GM23338 (cell line): ENCODE results near the gene PARP8. TPM values are rescaled to one million over a fixed set of nuclear protein-coding genes. Genes with fewer than 3 reads are reported as not detected.

Source experiments
- ATAC-seq: fragments of 200-7000 bp; cut with Tn5 transposase; 3 replicates; pipeline ENCODE4 v1.9.1; 2020
- DNase-seq: peaks from one replicate; pipeline ENCODE4 v3.0.0-alpha.2; 2015; ENCODE audit warnings: low spot score
- H2AFZ ChIP-seq: fragments of 200-600 bp; sonication (generic); 2 replicates; pipeline ENCODE4 v1.8.0; 2016; ENCODE audit warnings: antibody characterized with exemption, mild to moderate bottlenecking, moderate library complexity
- H3F3A ChIP-seq: fragments of 200-600 bp; sonication (generic); replicated peaks from 2 replicates; pipeline ENCODE4 v1.8.0; 2017; ENCODE audit warnings: antibody characterized with exemption, mixed run types, low read depth
- H3K27ac ChIP-seq: fragments of 200-600 bp; sonication (generic); 2 replicates; pipeline ENCODE4 v1.6.1; 2016; ENCODE audit warnings: low read depth
- H3K27me3 ChIP-seq: fragments of 200-600 bp; sonication (generic); 2 replicates; pipeline ENCODE4 v1.8.0; 2016; ENCODE audit warnings: mild to moderate bottlenecking, mixed run types, moderate library complexity; ENCODE audit not compliant: insufficient read depth
- H3K36me3 ChIP-seq: fragments of 200-600 bp; sonication (generic); 2 replicates; pipeline ENCODE4 v1.8.0; 2016; ENCODE audit warnings: mild to moderate bottlenecking; ENCODE audit not compliant: insufficient read depth
- H3K4me1 ChIP-seq: fragments of 200-600 bp; sonication (generic); 2 replicates; pipeline ENCODE4 v1.8.0; 2016; ENCODE audit warnings: mild to moderate bottlenecking, moderate library complexity; ENCODE audit not compliant: insufficient read depth
- H3K4me2 ChIP-seq: fragments of 200-600 bp; sonication (generic); 2 replicates; pipeline ENCODE4 v1.7.1; 2017; ENCODE audit warnings: mixed run types
- H3K4me3 ChIP-seq: fragments of 200-600 bp; sonication (generic); 2 replicates; pipeline ENCODE4 v1.6.1; 2016; ENCODE audit warnings: mixed run types
- H3K79me2 ChIP-seq: fragments of 200-600 bp; sonication (generic); replicated peaks from 2 replicates; pipeline ENCODE4 v1.8.0; 2017; ENCODE audit warnings: mild to moderate bottlenecking; ENCODE audit not compliant: insufficient read depth
- H3K9me2 ChIP-seq: fragments of 200-600 bp; sonication (generic); 2 replicates; pipeline ENCODE4 v1.8.0; 2017; ENCODE audit not compliant: insufficient read depth
- H4K20me1 ChIP-seq: fragments of 200-600 bp; sonication (generic); replicated peaks from 2 replicates; pipeline ENCODE4 v1.8.0; 2017; ENCODE audit warnings: mild to moderate bottlenecking; ENCODE audit not compliant: insufficient read depth
- H3K27ac Mint-ChIP-seq: 2 replicates; pipeline ENCODE4 v1.8.0; 2020; ENCODE audit warnings: inconsistent platforms, mild to moderate bottlenecking, moderate library complexity, mixed read lengths
- H3K27me3 Mint-ChIP-seq: 3 replicates; pipeline ENCODE4 v1.8.0; 2022; ENCODE audit warnings: low read depth, mild to moderate bottlenecking, moderate library complexity, mixed read lengths, inconsistent platforms; ENCODE audit not compliant: insufficient read depth, poor library complexity
- H3K36me3 Mint-ChIP-seq: 3 replicates; pipeline ENCODE4 v1.8.0; 2021; ENCODE audit warnings: low read depth, mild to moderate bottlenecking, inconsistent platforms, moderate library complexity, mixed read lengths
- H3K4me1 Mint-ChIP-seq: 3 replicates; pipeline ENCODE4 v1.8.0; 2020; ENCODE audit warnings: mild to moderate bottlenecking, inconsistent platforms, mixed read lengths
- H3K4me3 Mint-ChIP-seq: 3 replicates; pipeline ENCODE4 v1.8.0; 2021; ENCODE audit warnings: moderate library complexity, mild to moderate bottlenecking, inconsistent platforms, mixed read lengths
- H3K9me3 Mint-ChIP-seq: 3 replicates; pipeline ENCODE4 v1.8.0; 2020; ENCODE audit warnings: moderate library complexity, mild to moderate bottlenecking, inconsistent platforms, mixed read lengths
- CREB1 ChIP-seq: fragments of 250-450 bp; sonication (Bioruptor Pico); IDR thresholded peaks from 2 replicates; pipeline ENCODE4 v1.5.0; 2020; ENCODE audit warnings: low read depth, mild to moderate bottlenecking, moderate library complexity
- ETS1 ChIP-seq: IDR thresholded peaks from 2 replicates; pipeline ENCODE4 v1.6.1; 2016; ENCODE audit warnings: antibody characterized with exemption
- EZH2 ChIP-seq: fragments of 200-600 bp; sonication (generic); IDR thresholded peaks from one replicate; pipeline ENCODE4 v1.8.0; 2017; ENCODE audit warnings: antibody characterized with exemption, mild to moderate bottlenecking, low read depth; ENCODE audit not compliant: unreplicated experiment
- EZH2phosphoT487 ChIP-seq: fragments of 200-600 bp; sonication (generic); IDR thresholded peaks from one replicate; pipeline ENCODE4 v1.8.1; 2018; ENCODE audit warnings: antibody characterized with exemption; ENCODE audit not compliant: unreplicated experiment
- JUNB ChIP-seq: IDR thresholded peaks from one replicate; pipeline ENCODE4 v1.6.1; 2016; ENCODE audit warnings: antibody characterized with exemption; ENCODE audit not compliant: unreplicated experiment
- NANOG ChIP-seq: IDR thresholded peaks from 2 replicates; pipeline ENCODE4 v1.6.1; 2016; ENCODE audit warnings: antibody characterized with exemption, borderline replicate concordance
- POLR2AphosphoS5 ChIP-seq: IDR thresholded peaks from 2 replicates; pipeline ENCODE4 v1.6.1; 2016; ENCODE audit warnings: antibody characterized with exemption, low read depth
- REST ChIP-seq: IDR thresholded peaks from one replicate; pipeline ENCODE4 v1.6.1; 2018; ENCODE audit warnings: antibody characterized with exemption; ENCODE audit not compliant: unreplicated experiment
- STAT1 ChIP-seq: IDR thresholded peaks from one replicate; pipeline ENCODE4 v1.6.1; 2016; ENCODE audit warnings: antibody characterized with exemption; ENCODE audit not compliant: unreplicated experiment
- ZNF114 ChIP-seq: fragments of 250-450 bp; sonication (Bioruptor Pico); IDR thresholded peaks from 2 replicates; pipeline ENCODE4 v1.5.0; 2020; ENCODE audit warnings: mild to moderate bottlenecking, moderate library complexity
- ZNF331 ChIP-seq: fragments of 250-450 bp; sonication (Bioruptor Pico); IDR thresholded peaks from 2 replicates; pipeline ENCODE4 v1.5.0; 2020; ENCODE audit warnings: low read depth, mild to moderate bottlenecking, moderate library complexity
- ZNF462 ChIP-seq: fragments of 250-450 bp; sonication (Bioruptor Pico); IDR thresholded peaks from 2 replicates; pipeline ENCODE4 v1.5.0; 2020; ENCODE audit warnings: mild to moderate bottlenecking, moderate library complexity
- polyA plus RNA-seq: library from polyadenylated mRNA; unstranded; fragments of >200 nt; fragmentation: Nextera tagmentation; extraction: Ambion mirVana; gene quantifications from 2 replicates; pipeline ENCODE4 v1.2.1, GENCODE V29; 2016
- total RNA-seq: library from RNA; depleted of rRNA; stranded (reverse); fragments of >200 nt; shearing (Covaris generic); gene quantifications from 2 replicates; pipeline ENCODE4 v1.2.3, GENCODE V29; 2014

PARP8 gene
- total and polyA plus RNA-seq, 2 experiments from 2014 or later: 13.0 to 25.0 TPM

- Histone ChIP-seq H3K36me3 (no peaks in the 10 kb centered on the region), H2AFZ (no peak overlapping the region), H4K20me1 (peaks cover 11% of the 10 kb centered on the region; the same call in 1 of the 2 replicates), H3K27ac (no peak overlapping the region), H3F3A (no peaks in the 10 kb centered on the region), H3K4me3 (no peak overlapping the region), H3K4me2 (no peak overlapping the region), H3K27me3 (no peaks in the 10 kb centered on the region), H3K79me2 (peaks cover 92% of the 10 kb centered on the region), H3K9me2 (no peaks in the 10 kb centered on the region), H3K4me1 (peaks cover 15% of the 10 kb centered on the region)
- TF ChIP-seq POLR2AphosphoS5 (no peak), EZH2 (no peak), EZH2phosphoT487 (no peak), STAT1 (no peak), ZNF114 (no peak)
- Mint-ChIP-seq H3K27ac (0 out of 2 replicates have a peak overlapping the region, but pooled peaks have one; percentile 26), H3K4me1 (peaks cover 46% of the 10 kb centered on the region), H3K9me3 (no peaks in the 10 kb centered on the region), H3K4me3 (no peak overlapping the region), H3K27me3 (peaks cover 2% of the 10 kb centered on the region), H3K36me3 (no peaks in the 10 kb centered on the region)
- no peak for ATAC-seq
- DNase-seq: no peak
These were observed 44.4 kb downstream of the PARP8 start for GRCh38 chr5:50710838-50711237.

GRCh38 chr5:50711280-50711679 lies 44.8 kb downstream of the PARP8 start:
- peaks cover 2% of the 10 kb centered on the region for H3K27me3 Mint-ChIP-seq
- no peak overlapping the region for H2AFZ ChIP-seq
- no peaks in the 10 kb centered on the region for H3F3A ChIP-seq
- no peak overlapping the region for H3K4me3 ChIP-seq
- no peak overlapping the region for H3K4me3 Mint-ChIP-seq
- H3K79me2 ChIP-seq: peaks cover 92% of the 10 kb centered on the region
- no peaks in the 10 kb centered on the region for H3K9me2 ChIP-seq
- H3K36me3 ChIP-seq: no peaks in the 10 kb centered on the region
- H3K4me1 ChIP-seq: peaks cover 15% of the 10 kb centered on the region
- H3K27ac Mint-ChIP-seq: 0 out of 2 replicates have a peak overlapping the region, but pooled peaks have one; percentile 26
- no peaks in the 10 kb centered on the region for H3K9me3 Mint-ChIP-seq
- H4K20me1 ChIP-seq: 0 out of 2 replicates have a peak, but pooled peaks cover 11% of the 10 kb centered on the region
- no peak overlapping the region for H3K4me2 ChIP-seq
- peak; percentile 74 for ATAC-seq
- no peaks in the 10 kb centered on the region for H3K27me3 ChIP-seq
- H3K27ac ChIP-seq: no peak overlapping the region
- no peak for DNase-seq
- no peaks in the 10 kb centered on the region for H3K36me3 Mint-ChIP-seq
- H3K4me1 Mint-ChIP-seq: peaks cover 49% of the 10 kb centered on the region
- TF ChIP-seq REST: no peak
- TF ChIP-seq EZH2: no peak
- no peak for TF ChIP-seq ETS1
- TF ChIP-seq ZNF114: no peak
- no peak for TF ChIP-seq EZH2phosphoT487
- no peak for TF ChIP-seq STAT1
- no peak for TF ChIP-seq CREB1 (CRISPR knock-in tag)
- TF ChIP-seq JUNB: no peak
- TF ChIP-seq ZNF462 (CRISPR knock-in tag): no peak
- TF ChIP-seq NANOG: no peak
- TF ChIP-seq ZNF331: no peak
